HFF-Myc (cell line): ENCODE results near the gene NF1.
"Not testable (repeated sequence)": the region's sequence is repeated elsewhere in the genome, so short reads cannot be mapped to it uniquely, and the experiment has no call there.

Source experiments
- DNase-seq: peaks from one replicate; pipeline ENCODE4 v3.0.0-alpha.2; 2011; ENCODE audit warnings: low read depth; ENCODE audit errors: extremely low read depth
- H3K4me3 ChIP-seq: replicated peaks from 2 replicates; pipeline ENCODE4 v1.5.1; 2011; ENCODE audit warnings: low read depth, mild to moderate bottlenecking, control low read depth, low read length
- TF ChIP-seq, protein P1 (sequence below): IDR thresholded peaks from 2 replicates; pipeline ENCODE4 v1.5.1; 2012; ENCODE audit warnings: mild to moderate bottlenecking, low read depth, low read length, control low read depth; ENCODE audit errors: missing control alignments

Gene NF1

GRCh38 chr17:31281061-31281460 is 186.3 kb downstream of the NF1 start:
- no peak for DNase-seq
- no peak overlapping the region for H3K4me3 ChIP-seq
- TF ChIP-seq, protein P1, sequence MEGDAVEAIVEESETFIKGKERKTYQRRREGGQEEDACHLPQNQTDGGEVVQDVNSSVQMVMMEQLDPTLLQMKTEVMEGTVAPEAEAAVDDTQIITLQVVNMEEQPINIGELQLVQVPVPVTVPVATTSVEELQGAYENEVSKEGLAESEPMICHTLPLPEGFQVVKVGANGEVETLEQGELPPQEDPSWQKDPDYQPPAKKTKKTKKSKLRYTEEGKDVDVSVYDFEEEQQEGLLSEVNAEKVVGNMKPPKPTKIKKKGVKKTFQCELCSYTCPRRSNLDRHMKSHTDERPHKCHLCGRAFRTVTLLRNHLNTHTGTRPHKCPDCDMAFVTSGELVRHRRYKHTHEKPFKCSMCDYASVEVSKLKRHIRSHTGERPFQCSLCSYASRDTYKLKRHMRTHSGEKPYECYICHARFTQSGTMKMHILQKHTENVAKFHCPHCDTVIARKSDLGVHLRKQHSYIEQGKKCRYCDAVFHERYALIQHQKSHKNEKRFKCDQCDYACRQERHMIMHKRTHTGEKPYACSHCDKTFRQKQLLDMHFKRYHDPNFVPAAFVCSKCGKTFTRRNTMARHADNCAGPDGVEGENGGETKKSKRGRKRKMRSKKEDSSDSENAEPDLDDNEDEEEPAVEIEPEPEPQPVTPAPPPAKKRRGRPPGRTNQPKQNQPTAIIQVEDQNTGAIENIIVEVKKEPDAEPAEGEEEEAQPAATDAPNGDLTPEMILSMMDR, result no peak

GRCh38 chr17:31283841-31284240 is 189.1 kb downstream of the NF1 start:
- TF ChIP-seq, protein P1, result no peak
- H3K4me3 ChIP-seq, result no peak overlapping the region
- DNase-seq, result no peak

DNA sequence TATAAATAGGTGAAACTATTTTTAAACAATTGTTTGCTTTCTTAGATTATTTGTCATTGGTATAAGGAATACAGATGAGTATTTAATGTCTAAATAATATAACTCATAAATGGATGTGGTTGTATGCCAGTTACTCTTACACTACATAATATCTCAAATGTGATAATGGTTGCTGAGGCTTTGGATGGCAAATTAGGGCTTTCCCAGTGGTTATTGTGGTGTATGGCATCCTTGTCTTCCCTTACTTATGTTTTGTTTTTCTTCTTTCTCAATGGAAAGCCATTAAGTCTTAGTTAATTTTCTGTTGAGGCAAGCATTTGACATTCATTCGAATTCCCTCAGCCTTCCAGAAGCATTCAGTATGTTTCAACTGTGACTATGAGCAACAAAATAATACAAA is 191.8 kb downstream of the NF1 start:
- DNase-seq, result no peak
- no peak overlapping the region for H3K4me3 ChIP-seq
- TF ChIP-seq, protein P1, result no peak

DNA sequence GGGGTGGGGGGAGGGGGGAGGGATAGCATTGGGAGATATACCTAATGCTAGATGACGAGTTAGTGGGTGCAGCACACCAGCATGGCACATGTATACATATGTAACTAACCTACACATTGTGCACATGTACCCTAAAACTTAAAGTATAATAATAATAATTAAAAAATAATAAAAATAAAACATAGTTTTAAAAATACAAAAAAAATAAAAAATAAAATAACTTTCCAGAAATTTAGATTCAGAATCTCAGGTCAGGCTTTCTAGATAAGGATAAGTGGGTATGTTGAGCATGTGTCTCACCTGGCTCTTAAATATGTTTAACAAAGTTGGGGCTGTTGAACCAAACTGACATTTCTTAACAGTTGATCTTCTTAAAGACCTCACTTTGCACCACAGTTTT is 193.2 kb downstream of the NF1 start:
- DNase-seq, H3K4me3 ChIP-seq: not testable (repeated sequence)

DNA sequence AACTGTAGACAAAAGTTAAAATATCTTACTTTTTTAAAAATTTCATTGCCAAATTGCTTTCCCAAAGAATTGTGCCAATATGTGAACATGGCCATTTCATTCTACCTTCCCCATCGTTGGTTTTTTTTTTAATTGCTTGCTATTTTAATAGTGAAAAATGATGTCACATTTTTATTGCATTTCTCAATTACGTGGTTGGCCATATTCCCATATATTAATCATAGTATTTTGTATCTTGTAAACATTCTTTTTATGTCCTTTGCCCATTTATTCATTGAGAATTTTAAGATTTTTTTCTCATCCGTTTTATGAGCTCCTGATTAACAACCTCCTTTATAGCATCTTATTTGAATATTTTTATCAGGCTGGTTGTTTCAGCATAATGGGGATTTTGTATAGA is 195.0 kb downstream of the NF1 start:
- DNase-seq, result no peak
- TF ChIP-seq, protein P1, result no peak
- H3K4me3 ChIP-seq, result no peak overlapping the region

DNA sequence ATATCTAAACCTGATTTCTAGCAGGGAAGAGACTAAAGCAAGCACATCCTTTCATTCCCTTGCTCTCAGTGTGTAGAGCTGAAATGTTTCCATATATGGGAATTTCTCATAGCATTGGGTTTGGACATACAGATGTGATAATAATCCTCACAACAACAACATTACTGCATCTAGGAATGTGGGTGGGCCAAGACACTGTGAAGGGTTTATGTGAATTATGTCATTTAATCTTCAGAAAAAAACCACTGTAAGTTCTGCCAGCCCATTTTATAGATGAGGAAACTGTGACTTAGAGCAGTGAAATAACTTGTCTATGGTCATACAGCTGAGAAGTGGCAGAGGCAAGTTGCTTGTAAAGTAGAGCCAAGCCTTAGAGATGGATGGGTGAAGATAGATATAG is 197.0 kb downstream of the NF1 start:
- no peak overlapping the region for H3K4me3 ChIP-seq
- TF ChIP-seq, protein P1, result no peak
- no peak for DNase-seq

- DNase-seq, result no peak
- TF ChIP-seq, protein P1, result no peak
- no peak overlapping the region for H3K4me3 ChIP-seq
These were observed 198.8 kb downstream of the NF1 start for GRCh38 chr17:31293581-31293980.
